Measurements from ENCODE around the gene OLFML2A.
A peak's percentile ranks its signal among the peaks of the same experiment; 100 is the strongest.

The OLFML2A gene

GRCh38 chr9:124861342-124862229, 84.7 kb downstream of the OLFML2A start, which contains the start of the genes ARPC5L and RPL35:
ARPC5L (plus strand) TSS chr9:124862130; CDS start chr9:124869291, 7,161 bp downstream.
RPL35 (minus strand) TSS chr9:124861957; CDS start chr9:124861912, 45 bp downstream.
- peak; percentile 15 for TF ChIP-seq CTCF (IDR thresholded peaks at IDR 0.05; ENCODE audit: low read depth, low read length)
- in situ Hi-C loops (cut with HindIII; ENCODE audit: low sequenced_read_pairs): no loop called here

DNA sequence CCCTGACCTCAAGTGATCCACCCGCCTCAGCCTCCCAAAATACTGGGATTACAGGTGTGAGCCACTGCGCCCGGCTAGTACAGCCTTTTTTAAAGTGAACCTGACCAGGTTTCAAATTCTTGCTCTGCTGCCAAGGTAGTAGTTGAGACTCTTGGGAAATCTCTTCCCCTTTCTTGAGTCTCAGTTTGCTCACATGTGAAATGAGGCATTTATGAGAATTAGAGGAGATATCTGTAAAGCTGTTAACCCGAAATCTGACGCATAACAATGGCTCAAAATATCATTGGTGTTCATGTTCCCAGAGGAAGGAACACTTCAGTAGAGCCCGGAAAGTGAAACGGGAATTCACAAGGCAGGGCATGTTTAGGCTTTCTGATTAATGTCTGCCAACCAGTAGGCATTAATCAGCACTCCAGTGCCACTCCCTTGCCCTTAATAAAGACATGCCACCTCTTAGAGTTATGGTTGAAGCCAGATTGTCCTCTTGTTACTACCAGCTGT, 86.5 kb downstream of the OLFML2A start:
- no peak for TF ChIP-seq CTCF (IDR thresholded peaks at IDR 0.05; ENCODE audit: low read depth, low read length)
- in situ Hi-C loops (cut with HindIII; ENCODE audit: low sequenced_read_pairs): no loop called here
- no peak for DNase-seq (ENCODE audit: low read depth, low spot score)
- no peak overlapping the region for H3K4me3 ChIP-seq (ENCODE audit: low read depth, low read length)

More at GRCh38 chr9:124861342-124862229, 84.7 kb downstream of the OLFML2A start, which contains the start of the genes ARPC5L and RPL35:
- peak within 1 kb of the TSS; percentile 70 for H3K4me3 ChIP-seq (ENCODE audit: low read depth, low read length)
- DNase-seq (ENCODE audit: low read depth, low spot score): peak; percentile 95

Data from astrocyte of the spinal cord (primary cell).